GM20000 (cell line): ENCODE measurements around the gene ERC1.

ENCODE experiments used
- DNase-seq: peaks from one replicate; pipeline ENCODE4 v3.0.0; 2012; ENCODE audit warnings: low spot score
- CTCF ChIP-seq: IDR thresholded peaks from 2 replicates; pipeline ENCODE4 v1.5.1; 2012; ENCODE audit warnings: mild to moderate bottlenecking, control low read depth; ENCODE audit errors: extremely low read depth, missing control alignments

Gene ERC1

GRCh38 chr12:1509413-1510052 is 518.5 kb downstream of the ERC1 start:
- no peak for DNase-seq
- TF ChIP-seq CTCF: no peak

- TF ChIP-seq CTCF: no peak
These were observed 519.2 kb downstream of the ERC1 start for GRCh38 chr12:1510056-1510812.

GRCh38 chr12:1515010-1515409 is 524.0 kb downstream of the ERC1 start:
- TF ChIP-seq CTCF: no peak

More at GRCh38 chr12:1510056-1510812, 519.2 kb downstream of the ERC1 start:
- no peak for DNase-seq

GRCh38 chr12:1515428-1515827 is 524.4 kb downstream of the ERC1 start:
- DNase-seq: no peak
- TF ChIP-seq CTCF: no peak

More at GRCh38 chr12:1515010-1515409, 524.0 kb downstream of the ERC1 start:
- no peak for DNase-seq

- TF ChIP-seq CTCF: peak; percentile 69
- no peak for DNase-seq
These were observed 526.0 kb downstream of the ERC1 start for GRCh38 chr12:1517007-1517406.

GRCh38 chr12:1517734-1518525 is 526.9 kb downstream of the ERC1 start:
- TF ChIP-seq CTCF: no peak
- DNase-seq: no peak
